ENCODE data around the gene ERGIC1.

ERGIC1 gene

GRCh38 chr5:172988276-172988675 is 154.2 kb downstream of the ERGIC1 start:
- no peak for FAIRE-seq

GRCh38 chr5:172990776-172991175 is 156.7 kb downstream of the ERGIC1 start:
- FAIRE-seq, result no peak

GRCh38 chr5:172994405-172994804 is 160.4 kb downstream of the ERGIC1 start:
- no peak for FAIRE-seq

- FAIRE-seq, result no peak
Observed at GRCh38 chr5:172999372-172999973, 165.4 kb downstream of the ERGIC1 start.

- FAIRE-seq, result no peak
Observed at GRCh38 chr5:172999974-173000373, 165.9 kb downstream of the ERGIC1 start.

- FAIRE-seq, result no peak
Observed at GRCh38 chr5:173001229-173001841, 167.3 kb downstream of the ERGIC1 start.
